Activated T-cell treated with anti-CD3 and anti-CD28 coated beads, Interleukin-2, amount 50 U/mL, for 72 hours (primary cell): ENCODE data around the gene OPRL1. TPM values are rescaled to one million over a fixed set of nuclear protein-coding genes. Genes with fewer than 3 reads are reported as not detected.

Experiments used
- ATAC-seq, 2 donors: fragments of 150-1000 bp; cut with Tn5 transposase; replicated peaks in 1 of 2; 2 replicates each; pipeline ENCODE4 v1.10.0; 2021; ENCODE audit warnings: moderate library complexity in 2 of 2, mild to moderate bottlenecking in 1 of 2
- DNase-seq, 2 donors: peaks; one replicate each; pipeline ENCODE4 v3.0.0; 2021 to 2022; ENCODE audit warnings: mixed read lengths in 1 of 2
- H3K27ac Mint-ChIP-seq: one replicate; pipeline ENCODE4 v1.8.0; 2022; ENCODE audit warnings: mild to moderate bottlenecking, moderate library complexity, mixed read lengths
- H3K27me3 Mint-ChIP-seq: one replicate; pipeline ENCODE4 v1.8.0; 2022; ENCODE audit warnings: low read depth, mixed read lengths
- H3K36me3 Mint-ChIP-seq, 2 donors: one replicate each; pipeline ENCODE4 v1.8.0; 2022; ENCODE audit warnings: mixed read lengths in 2 of 2, mild to moderate bottlenecking in 1 of 2; ENCODE audit not compliant: insufficient read depth in 2 of 2
- H3K4me1 Mint-ChIP-seq: one replicate; pipeline ENCODE4 v1.8.0; 2022; ENCODE audit warnings: low read depth, mixed read lengths
- H3K4me3 Mint-ChIP-seq, 2 donors: one replicate each; pipeline ENCODE4 v1.8.0; 2022; ENCODE audit warnings: mild to moderate bottlenecking in 2 of 2, mixed read lengths in 2 of 2, moderate library complexity in 2 of 2
- H3K9me3 Mint-ChIP-seq, 2 donors: one replicate each; pipeline ENCODE4 v1.8.0; 2022; ENCODE audit warnings: mixed read lengths in 2 of 2
- total RNA-seq, 2 donors: library from RNA; stranded (reverse); gene quantifications; one replicate each; pipeline ENCODE4 v1.2.3, GENCODE V29; 2022

Gene OPRL1
- total RNA-seq, 2 donors from 2014 or later: 1.3 to 1.7 TPM

DNA sequence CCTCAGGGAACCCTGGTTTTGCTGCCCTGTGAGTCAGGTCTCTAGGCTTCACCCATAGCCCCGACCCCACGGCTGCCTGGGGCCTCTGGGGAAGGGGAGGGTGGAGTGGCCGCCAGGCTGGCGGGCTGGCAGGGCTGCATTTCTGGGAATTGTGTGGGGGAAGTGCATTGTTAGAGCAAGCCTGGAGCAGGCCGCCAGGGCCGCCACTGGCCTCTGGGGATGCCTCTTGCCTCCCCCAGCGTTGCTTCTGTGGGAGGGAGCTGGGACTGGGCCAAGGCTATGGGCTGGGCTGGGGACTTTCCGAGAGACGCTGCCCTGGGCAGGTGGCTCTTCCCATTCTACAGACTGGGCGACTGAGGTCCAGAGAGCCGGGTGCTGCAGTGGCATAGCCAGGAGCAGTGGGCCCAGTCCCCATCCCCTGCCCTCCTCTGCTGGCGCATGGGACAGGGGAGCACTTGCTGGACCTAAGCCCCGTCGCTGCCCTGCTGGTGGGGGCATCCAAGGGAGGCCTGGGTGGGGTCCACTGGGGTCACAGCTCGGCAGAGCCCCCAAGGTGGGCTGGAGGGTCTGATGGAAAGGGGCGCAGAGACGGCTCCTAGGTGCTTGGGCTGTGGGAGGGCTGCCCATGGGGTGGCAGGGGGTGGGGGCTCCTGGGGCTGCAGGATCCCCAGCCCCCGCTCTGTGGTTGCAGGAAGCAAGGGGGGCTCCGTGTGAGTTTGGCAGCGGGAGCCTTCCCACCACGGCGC lies 23.8 kb upstream of the OPRL1 start:
- ATAC-seq: no peak
- H3K9me3 Mint-ChIP-seq: no peaks in the 10 kb centered on the region
- H3K27me3 Mint-ChIP-seq: peaks cover 14% of the 10 kb centered on the region
- no peak for DNase-seq
- no peak overlapping the region for H3K27ac Mint-ChIP-seq
- no peaks in the 10 kb centered on the region for H3K36me3 Mint-ChIP-seq
- peaks cover 23% of the 10 kb centered on the region for H3K4me1 Mint-ChIP-seq
- H3K4me3 Mint-ChIP-seq: no peak overlapping the region

DNA sequence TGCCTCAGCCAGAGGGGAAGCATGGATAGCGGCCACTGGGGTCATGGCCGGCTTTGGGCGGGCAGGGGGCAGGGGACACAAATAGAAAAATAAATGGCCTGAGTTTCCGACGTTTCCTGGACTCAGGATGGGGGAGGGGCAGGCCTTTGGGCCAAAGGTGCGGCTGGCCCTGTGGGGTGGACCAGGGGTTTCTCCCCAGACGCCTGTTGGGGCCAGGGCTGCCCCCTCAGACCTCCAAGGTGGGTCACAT lies 23.3 kb upstream of the OPRL1 start:
- Mint-ChIP-seq H3K4me3 (no peak overlapping the region), H3K27ac (no peak overlapping the region), H3K9me3 (no peaks in the 10 kb centered on the region), H3K27me3 (peaks cover 9% of the 10 kb centered on the region), H3K36me3 (no peaks in the 10 kb centered on the region), H3K4me1 (peaks cover 23% of the 10 kb centered on the region)
- DNase-seq (no peak), ATAC-seq (no peak)

DNA sequence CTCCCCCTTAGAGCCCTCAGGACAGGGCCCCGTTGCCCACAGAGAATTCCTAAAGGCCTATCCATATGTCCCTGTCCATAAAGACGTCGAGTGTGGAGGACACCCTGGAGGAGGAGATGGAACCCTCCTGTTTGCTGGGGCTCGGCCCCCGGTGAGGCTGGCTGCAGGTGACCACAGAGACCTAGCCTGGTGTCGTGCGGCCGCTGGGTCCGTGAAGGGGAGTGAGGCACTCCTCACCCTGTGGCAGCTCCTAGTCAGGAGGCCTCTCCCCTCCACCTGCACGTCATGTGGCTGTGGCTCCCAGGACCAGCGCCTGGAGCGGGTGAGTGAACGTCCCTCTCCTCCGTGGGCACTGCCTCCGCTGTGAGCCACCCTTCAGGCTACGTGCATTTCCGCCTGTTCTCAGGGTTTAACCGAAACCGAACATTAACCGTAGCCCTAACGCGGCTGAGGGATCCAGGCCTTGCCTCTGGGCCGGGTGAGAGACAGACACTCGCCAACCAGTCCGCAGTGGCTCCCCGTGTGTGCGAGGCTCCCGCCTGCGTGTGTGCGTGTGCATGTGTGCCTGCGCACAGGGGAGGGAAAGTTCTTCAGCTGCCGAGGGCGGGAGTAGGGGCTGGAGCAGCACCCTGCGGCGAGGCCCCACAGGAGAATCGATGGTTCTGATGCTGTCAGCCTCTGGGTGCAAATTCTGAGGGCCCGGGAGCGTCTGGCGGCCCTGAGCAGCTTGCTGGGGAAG lies 22.8 kb upstream of the OPRL1 start:
- DNase-seq (no peak), ATAC-seq (peak; percentile 35 to 51)
- Mint-ChIP-seq H3K4me1 (peaks cover 26% of the 10 kb centered on the region), H3K4me3 (peak overlapping the region; percentile 65 to 68), H3K27me3 (peaks cover 9% of the 10 kb centered on the region), H3K27ac (no peak overlapping the region), H3K36me3 (no peaks in the 10 kb centered on the region), H3K9me3 (no peaks in the 10 kb centered on the region)

DNA sequence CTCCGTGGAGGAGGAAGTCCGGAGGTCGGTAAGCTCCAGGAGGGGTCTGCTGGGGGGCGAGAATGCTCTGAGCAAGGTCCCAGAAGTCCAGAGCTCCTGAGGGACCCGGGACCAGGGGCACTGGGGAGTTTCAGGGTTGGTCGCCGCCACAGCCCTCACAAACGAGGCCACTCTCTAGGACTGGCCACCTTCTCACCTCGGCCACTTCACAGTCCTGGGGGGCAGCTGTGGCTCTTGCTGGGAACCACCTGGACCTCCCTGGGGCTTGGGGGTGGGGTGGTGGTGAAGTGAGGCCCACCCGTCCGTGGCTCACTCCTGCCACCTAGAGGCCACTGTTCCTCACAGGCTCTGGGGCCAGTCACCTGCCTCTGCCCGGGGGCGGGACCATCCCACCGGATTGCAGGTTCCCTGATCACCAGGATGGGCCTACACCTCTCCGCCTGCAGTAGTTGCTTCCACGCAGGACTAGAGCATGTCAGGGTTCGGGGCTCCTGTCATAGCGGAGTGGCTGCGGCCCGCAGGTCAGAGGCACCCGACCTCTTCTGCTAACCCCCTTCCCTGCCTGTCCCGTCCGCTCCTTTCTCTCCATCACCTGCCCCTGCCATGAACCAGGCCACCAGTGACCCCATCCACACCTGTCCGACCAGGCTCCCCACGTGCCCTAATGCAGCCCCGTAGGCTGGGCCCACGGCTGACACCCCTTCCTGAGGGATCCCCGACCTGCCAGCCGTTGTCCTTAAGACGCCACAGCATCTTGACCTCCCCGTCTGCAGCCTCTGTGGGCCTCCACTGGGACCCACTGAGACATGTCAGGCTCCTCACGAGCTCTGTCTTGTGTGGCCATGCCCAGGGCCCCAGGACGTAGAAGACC lies 22.0 kb upstream of the OPRL1 start:
- no peaks in the 10 kb centered on the region for H3K9me3 Mint-ChIP-seq
- H3K27ac Mint-ChIP-seq: no peak overlapping the region
- H3K4me1 Mint-ChIP-seq: peaks cover 31% of the 10 kb centered on the region
- H3K36me3 Mint-ChIP-seq: no peaks in the 10 kb centered on the region
- peaks cover 9% of the 10 kb centered on the region for H3K27me3 Mint-ChIP-seq
- DNase-seq (peak; percentile 87 to 89), ATAC-seq (peak; percentile 78 to 83)
- peak overlapping the region; percentile 65 to 68 for H3K4me3 Mint-ChIP-seq

DNA sequence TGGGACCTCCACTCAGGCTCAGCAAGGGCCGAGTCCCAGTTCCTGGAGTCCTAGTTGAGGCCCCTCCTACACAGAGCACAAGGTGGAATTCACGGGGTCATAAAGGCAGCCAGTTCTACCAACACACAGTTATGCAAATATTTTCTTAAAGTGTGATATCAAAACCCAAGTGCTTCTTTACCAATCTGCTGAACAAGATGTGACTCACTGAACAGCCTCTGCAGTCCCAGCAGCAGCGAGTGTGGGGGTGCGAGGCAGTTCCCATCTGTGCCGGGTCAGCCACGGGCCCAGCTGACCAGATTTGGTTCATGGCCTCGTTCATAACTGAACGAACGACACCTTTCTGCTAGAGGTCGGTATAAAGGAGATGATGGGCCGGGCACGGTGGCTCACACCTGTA lies 21.3 kb upstream of the OPRL1 start:
- H3K27ac Mint-ChIP-seq: no peak overlapping the region
- ATAC-seq (no peak), DNase-seq (no peak)
- no peaks in the 10 kb centered on the region for H3K36me3 Mint-ChIP-seq
- H3K27me3 Mint-ChIP-seq: peaks cover 3% of the 10 kb centered on the region
- H3K9me3 Mint-ChIP-seq: no peaks in the 10 kb centered on the region
- peak overlapping the region; percentile 61 to 63 for H3K4me3 Mint-ChIP-seq
- peaks cover 32% of the 10 kb centered on the region for H3K4me1 Mint-ChIP-seq

DNA sequence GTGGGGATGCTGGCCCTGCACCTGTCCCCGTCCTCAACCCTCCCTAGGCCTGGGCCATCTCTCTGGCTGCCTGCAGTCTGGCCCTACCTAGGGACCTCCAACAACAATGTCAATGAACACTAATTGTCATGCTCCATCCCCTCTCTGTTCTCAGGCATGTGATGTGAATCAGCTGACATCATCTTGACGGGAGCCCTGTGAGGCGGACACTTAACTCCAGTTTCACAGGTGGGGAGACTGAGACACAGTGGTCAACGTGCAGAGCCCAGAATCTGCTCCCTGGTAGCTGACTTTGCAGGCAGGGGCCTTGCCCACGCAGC lies 17.6 kb upstream of the OPRL1 start:
- no peak overlapping the region for H3K27ac Mint-ChIP-seq
- peaks cover 66% of the 10 kb centered on the region for H3K4me1 Mint-ChIP-seq
- peak overlapping the region; percentile 84 to 95 for H3K4me3 Mint-ChIP-seq

DNA sequence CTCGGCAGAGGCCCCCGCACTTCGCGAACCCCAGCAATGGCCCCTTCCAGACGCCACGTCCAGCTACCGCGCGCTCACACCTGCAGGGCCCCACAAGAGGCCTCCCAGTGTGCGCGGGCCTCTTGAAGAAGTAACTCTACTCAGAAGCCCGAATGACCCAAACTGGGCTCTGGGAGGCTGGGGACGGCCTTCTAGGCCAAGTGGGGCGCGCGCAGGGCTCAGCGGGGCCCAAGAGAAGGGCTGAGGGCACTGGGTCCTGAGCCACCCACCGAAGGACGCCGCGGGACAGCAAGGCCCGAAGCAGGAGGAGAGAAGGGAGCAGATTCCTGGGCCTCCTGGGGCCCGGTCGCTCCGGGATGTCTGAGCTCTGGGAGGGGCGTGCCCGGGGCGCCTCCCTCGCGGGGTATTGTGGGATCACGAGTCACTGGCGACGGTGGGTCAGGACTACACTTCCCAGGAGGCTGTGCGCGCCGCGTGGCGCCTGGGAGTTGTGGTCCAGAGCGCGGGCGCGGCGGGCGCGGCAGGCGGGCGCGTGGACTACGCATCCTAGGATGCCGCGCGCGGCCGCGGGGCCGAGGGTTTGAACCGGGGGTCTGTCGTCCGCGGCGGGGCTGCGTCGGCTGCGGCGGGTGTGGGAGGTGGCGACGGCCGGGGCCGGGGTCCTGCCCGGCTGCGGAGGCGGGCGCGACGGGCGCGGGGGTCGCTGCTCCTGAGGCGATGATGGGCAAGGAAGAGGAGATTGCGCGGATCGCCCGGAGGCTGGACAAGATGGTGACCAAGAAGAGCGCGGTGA lies 17.1 kb upstream of the OPRL1 start, which contains the start of gene TCEA2:
TSS of gene TCEA2 (plus strand) at position 603 of the 793 bp plus-strand sequence. CDS start at position 718, 115 bp downstream.
- Mint-ChIP-seq H3K27me3 (no peaks in the 10 kb centered on the region), H3K9me3 (no peaks in the 10 kb centered on the region), H3K4me3 (peak within 1 kb of the TSS; percentile 84 to 95), H3K36me3 (no peaks in the 10 kb centered on the region), H3K4me1 (peaks cover 65% of the 10 kb centered on the region), H3K27ac (peak within 1 kb of the TSS; percentile 3)
- ATAC-seq: peak; percentile 86 to 87
- DNase-seq: peak; percentile 95 to 97

More for the DNA sequence above, 17.6 kb upstream of the OPRL1 start:
- ATAC-seq: no peak
- no peak for DNase-seq
- H3K36me3 Mint-ChIP-seq: no peaks in the 10 kb centered on the region
- no peaks in the 10 kb centered on the region for H3K27me3 Mint-ChIP-seq
- H3K9me3 Mint-ChIP-seq: no peaks in the 10 kb centered on the region

DNA sequence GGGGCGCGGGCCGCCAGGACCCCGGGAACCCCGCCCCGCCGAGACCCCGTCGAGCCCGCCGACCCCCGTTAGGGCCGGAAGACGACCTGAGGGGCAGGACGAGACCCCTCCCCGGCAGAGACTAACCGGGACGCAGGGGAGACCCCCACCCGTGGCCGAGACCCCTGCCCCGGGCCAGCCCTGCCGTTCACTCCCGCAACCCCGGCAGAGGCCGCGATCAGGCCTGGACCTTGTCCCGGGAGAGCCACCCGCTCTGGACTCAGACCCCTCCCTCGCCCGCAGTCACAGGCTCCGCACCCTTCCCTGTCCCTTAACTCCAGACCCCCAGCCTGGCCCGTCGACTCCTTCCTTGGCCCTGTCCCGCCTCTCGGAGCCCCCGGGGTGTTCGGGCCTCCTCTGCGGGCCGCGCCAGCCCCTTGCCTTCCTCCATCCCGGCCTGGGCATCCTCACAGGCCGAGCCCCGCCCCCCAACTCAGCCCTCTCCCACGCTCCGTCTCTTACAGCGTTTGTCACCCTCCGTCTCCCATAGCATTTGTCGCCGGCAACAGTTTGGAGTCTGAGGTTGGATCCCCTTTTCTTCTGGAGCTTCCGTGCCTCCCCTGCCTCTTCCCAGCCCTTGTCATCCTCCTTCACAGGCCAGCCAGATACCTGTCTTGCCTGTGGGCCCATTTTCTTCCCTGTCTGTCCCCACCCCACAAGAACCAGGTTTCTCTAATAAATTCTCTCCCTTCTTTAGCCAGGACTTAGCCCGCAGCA lies 16.3 kb upstream of the OPRL1 start:
- Mint-ChIP-seq H3K4me3 (peak overlapping the region; percentile 84 to 95), H3K27me3 (no peaks in the 10 kb centered on the region), H3K36me3 (no peaks in the 10 kb centered on the region), H3K27ac (peak overlapping the region; percentile 3), H3K9me3 (no peaks in the 10 kb centered on the region), H3K4me1 (peaks cover 58% of the 10 kb centered on the region)
- DNase-seq (peak; percentile 54 to 55), ATAC-seq (no peak)

DNA sequence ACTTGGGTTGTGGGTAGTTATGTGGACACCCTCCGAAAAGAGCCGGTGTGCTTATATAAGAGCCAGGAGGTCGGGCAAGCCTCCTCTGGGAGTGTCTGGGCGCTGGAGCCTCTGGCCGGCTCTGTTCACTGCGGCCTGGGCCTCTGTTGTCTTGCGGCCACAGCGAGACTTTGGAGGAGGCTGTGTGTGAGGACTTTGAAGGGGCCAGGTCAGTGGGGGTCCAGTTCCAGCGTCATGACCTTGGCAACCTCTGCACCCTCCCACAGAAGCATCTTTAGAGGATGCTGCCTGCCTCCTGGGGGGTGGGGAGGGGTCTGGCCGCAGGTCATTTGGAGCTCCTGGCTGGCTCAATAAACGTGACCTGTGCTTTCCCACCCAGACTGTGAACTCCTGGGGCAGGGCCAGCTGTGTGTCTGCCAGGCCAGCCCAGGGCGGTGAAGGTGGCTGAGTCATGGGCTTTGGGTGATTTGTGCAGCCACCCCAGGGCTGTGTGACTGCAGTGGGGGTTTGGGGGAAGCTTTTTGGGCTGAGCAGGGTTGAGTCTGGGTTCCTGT lies 15.7 kb upstream of the OPRL1 start:
- H3K9me3 Mint-ChIP-seq: no peaks in the 10 kb centered on the region
- DNase-seq (no peak), ATAC-seq (no peak)
- no peaks in the 10 kb centered on the region for H3K27me3 Mint-ChIP-seq
- peaks cover 55% of the 10 kb centered on the region for H3K4me1 Mint-ChIP-seq
- no peak overlapping the region for H3K27ac Mint-ChIP-seq
- no peaks in the 10 kb centered on the region for H3K36me3 Mint-ChIP-seq
- peak overlapping the region; percentile 84 to 95 for H3K4me3 Mint-ChIP-seq

DNA sequence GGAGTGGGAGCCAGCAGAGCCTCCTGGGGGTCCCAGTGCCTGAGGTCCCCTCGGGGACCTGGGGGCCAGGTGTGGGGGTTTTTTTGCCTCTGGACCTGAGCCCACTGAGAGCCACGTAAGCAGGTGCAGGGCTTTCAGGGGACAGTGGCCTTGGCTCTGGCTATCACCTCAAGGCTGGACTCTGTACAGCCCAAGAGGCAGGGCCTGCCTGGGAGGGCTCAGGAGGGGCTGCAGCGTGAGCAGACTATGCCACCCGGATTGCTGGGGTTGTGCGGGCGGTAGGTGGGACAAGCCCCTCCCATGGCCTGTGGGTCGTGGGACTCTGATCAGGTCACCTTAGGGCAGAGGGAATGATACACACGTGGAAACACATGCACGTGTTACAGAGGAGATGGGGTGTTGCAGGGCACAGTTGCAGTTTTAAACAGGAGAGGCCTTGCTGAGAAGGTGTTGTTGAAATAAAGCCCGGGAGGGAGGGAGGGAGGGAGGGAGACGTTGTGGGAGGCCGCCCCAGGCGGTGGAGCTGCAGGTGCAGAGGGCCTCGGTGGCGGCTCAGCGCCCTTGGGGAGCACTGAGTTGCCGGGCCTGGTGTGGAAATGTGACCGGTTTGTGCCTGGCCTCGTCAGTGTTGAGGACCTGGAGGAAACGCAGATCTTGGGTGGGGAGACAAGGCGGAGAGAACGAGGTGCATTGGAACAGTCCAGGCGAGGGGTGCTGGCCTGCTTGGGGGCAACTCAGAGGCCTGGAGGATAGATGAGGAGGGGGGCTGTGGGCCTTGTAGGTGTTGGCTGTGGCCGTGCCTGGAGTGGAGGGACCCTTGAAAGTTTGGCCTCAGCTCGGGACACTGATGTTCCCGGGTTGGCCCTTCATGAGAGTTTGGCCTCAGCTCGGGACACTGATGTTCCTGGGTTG lies 14.6 kb upstream of the OPRL1 start:
- H3K9me3 Mint-ChIP-seq: no peaks in the 10 kb centered on the region
- H3K36me3 Mint-ChIP-seq: no peaks in the 10 kb centered on the region
- DNase-seq: no peak
- H3K27ac Mint-ChIP-seq: peak overlapping the region; percentile 22
- H3K4me1 Mint-ChIP-seq: peaks cover 51% of the 10 kb centered on the region
- no peak for ATAC-seq
- no peaks in the 10 kb centered on the region for H3K27me3 Mint-ChIP-seq
- peak overlapping the region; percentile 65 to 71 for H3K4me3 Mint-ChIP-seq

DNA sequence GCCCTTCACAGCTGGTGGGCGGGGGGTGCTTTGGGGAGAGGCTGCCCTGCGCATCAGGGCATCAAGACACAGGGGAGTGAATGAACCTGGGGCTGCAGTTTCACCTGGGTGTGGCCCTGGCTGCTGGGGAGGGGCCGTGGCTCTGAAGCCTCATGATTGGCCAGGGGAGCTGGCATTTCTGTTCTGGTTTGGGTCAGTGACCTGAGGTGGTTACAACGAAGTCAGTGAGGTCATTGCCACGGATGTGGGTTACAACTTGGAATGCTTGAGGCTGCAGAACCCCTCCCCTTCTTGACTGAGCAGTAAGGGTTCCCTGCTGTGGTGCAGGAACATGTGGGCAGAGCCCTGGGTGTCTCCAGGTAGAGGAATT lies 13.9 kb upstream of the OPRL1 start:
- Mint-ChIP-seq H3K9me3 (no peaks in the 10 kb centered on the region), H3K36me3 (no peaks in the 10 kb centered on the region), H3K27me3 (no peaks in the 10 kb centered on the region), H3K4me3 (peak overlapping the region; percentile 65 to 71), H3K27ac (peak overlapping the region; percentile 70), H3K4me1 (peaks cover 51% of the 10 kb centered on the region)
- ATAC-seq (peak; percentile 72 to 77), DNase-seq (peak; percentile 84)
